ENCODE data around the gene ATP5MC3.

ATP5MC3 gene

GRCh38 chr2:175126661-175127060 is 54.8 kb downstream of the ATP5MC3 start:
- no peak overlapping the region for H3K4me3 ChIP-seq (ENCODE audit: low read length)
- no peak for DNase-seq (ENCODE audit: low read depth)
- TF ChIP-seq CTCF (conservative IDR thresholded peaks at IDR 0.05; ENCODE audit: low read depth, low read length), result no peak

Data from retinal pigment epithelial cell (primary cell).